GM19467 (cell line): ENCODE measurements around the gene SPRED2.

ENCODE experiments used
- ATAC-seq: cut with Tn5 transposase; IDR thresholded peaks from one replicate; pipeline ENCODE4 v1.9.1; 2021; ENCODE audit warnings: mild to moderate bottlenecking, moderate library complexity; ENCODE audit not compliant: unreplicated experiment

Gene SPRED2

DNA sequence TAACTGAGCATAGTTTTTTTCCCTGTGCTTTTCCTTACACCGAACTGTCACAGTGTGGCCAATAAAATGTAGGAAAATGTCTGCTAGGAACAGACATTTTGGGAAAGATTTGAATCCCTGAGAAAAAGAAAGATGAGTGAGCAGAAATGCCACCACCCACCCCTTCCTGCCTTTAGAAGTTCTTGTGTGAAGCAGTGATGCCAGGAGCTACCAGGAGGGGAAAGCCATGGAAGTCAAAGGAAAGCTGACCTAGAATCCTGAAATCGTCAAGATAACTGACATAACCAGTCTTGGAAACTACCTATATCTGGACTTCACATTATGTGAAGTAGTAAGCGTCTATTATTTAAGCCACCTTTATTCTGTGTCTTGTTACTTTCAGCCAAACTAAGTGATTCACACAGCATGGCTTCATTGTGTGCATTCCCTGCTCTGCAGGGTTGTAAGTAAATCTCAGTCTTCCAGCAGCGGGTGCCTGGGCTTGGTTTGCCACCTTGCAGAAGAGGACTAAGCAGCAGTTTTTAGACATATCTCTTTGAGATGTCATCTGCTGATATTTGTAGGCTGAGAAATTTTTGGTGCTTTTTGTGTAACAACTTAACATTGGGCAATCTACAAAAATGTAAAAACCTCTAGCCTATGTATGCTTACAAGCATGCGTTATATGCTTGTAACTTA, 11.2 kb upstream of the SPRED2 start:
- no peak for ATAC-seq

DNA sequence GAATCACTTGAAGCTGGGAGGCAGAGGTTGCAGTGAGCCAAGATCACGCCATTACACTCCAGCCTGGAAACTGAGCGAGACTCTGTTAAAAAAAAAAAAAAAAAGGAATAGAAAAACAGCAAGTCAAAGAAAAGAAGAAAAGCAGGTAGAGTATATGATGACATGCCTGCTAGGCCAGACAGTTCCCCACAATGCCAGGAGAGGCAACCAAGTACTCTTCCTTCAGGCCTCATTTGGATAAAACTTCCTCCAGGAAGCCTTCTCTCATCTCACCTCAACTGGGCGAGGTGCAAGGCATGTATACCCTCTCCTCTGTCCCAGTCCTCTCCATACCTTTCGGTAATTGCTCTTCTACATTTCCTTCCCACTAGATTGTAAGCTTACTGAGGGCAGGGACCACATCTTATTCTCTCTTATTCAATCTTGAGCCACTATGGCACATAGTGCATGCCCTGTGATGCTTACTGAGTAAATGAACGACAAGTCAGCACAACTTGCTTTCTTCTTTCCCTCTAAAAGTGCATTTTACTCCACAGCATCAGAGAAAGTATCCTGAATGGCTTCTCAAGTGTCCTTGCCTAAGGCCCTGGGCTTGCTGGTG, 10.1 kb upstream of the SPRED2 start:
- ATAC-seq: no peak

DNA sequence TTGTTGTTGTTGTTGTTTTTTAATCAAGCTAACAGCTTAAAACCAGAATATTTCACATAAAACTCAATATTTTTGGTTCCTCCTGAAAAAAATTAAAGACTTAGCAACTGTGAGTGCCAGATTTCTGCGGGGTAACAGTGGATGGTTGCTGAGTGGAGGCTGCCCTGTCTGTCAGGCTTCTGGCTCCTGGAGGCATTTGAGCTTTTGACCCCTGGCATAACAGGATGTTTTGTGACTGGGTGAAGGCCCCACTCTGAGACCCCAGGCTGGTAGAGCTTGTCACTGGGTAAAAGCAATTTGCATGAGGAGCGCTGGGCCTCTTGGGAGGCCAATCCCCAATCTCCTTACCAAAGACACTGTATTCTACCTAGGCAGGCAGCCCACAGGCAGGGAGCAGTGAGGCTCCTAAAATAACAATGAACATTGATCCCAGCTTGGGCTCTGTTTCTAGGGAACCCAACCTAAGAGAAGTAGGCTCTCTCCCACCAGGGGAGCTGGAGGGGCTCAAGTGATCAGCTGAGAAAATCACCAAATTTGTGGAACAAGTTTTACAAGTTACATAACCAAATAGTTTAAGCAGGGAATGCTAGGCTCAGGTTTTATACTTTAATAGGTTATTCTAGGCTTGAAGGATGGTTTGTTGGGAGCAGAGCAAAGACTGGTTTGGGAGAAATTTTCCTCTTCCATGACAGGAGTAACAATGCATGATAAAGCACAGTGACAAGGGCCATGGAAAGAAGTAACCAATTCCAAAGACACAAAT, 5.9 kb upstream of the SPRED2 start:
- ATAC-seq: no peak

DNA sequence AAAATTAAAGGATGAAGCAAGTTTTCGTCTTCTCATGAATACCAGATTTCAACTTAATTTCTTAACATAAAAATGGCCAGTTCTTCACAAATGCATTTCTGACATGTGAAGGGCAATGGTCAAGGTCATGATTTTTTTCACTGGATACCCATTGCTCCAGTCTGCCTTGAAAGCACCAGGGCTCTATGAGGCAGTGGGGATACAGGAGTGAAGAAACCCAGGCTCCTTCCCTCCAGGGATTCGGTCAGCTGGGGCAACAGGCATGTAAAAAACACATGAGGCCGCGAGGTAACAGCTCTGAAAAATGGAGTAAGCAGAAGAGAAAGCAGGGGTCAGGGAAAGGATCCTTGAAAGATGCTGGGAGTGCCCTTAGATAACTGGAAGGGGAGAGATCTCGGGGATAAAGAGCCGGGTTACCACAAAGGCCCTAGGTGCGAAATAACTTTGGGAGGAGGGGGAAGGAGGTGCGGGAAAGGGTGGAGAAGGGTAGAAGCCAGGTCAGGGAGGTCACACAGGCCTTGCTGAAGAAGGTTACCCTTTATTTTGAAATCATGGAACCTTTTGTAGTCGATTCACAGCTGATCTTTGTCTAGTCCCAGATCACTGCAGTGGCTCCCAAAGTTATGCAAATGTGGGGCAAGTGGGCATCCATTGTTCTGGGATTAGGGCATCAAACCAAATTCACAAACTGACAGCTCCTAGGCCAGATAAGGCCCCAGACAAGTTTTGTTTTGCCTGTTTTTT, 5.2 kb upstream of the SPRED2 start:
- no peak for ATAC-seq

DNA sequence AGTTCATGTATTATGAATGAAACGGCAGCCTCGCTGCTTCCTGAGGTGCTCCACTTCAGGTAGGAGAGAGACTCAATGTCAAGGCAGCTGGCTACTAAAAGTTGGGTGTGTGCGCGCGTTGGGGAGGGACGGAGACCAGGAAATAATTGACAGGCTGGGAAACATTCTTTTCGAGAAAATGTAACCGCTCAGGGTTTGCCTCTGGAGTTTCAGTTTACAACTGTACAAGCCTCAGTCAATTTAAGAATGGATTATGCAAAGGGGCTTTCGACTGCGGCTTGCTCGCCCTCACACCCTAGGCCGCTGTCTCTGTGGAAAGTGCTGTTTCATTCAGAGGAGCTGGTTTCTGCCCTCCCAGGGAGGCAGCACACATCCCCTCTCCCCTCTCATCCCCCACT, 4.4 kb upstream of the SPRED2 start:
- ATAC-seq: peak; percentile 68

DNA sequence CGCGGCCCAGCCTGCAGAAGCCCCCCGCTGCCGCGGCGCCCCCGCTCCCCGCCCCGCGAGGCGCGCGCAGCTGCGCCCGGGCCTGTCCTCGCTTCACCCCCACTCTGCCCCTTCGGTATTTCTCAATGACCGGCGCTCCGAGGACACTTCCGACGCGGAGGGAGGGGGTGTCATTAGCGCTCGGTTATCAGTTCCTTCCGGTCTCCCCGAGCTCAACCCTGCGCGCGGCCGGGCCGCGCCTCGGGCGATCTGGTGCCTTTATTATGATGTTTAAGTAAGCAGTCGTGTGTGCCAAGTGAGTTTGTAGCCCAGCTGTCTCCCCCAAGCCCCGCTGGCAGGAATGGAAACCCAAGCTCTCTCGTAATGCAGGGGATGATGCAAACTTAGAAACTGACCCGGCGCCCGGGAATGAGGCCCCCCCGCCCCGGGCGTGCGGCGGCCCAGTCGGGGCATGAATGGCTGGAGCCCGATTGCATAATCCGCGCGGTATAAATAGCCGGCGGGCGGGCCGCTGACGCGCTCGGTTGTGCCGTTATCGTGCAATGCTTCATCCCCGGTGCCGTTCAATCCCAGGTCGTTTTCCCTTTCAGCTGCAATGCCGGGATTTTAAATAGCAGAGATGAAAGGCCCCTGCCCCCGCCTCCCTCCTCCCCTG, 3.9 kb upstream of the SPRED2 start:
- peak; percentile 30 for ATAC-seq

DNA sequence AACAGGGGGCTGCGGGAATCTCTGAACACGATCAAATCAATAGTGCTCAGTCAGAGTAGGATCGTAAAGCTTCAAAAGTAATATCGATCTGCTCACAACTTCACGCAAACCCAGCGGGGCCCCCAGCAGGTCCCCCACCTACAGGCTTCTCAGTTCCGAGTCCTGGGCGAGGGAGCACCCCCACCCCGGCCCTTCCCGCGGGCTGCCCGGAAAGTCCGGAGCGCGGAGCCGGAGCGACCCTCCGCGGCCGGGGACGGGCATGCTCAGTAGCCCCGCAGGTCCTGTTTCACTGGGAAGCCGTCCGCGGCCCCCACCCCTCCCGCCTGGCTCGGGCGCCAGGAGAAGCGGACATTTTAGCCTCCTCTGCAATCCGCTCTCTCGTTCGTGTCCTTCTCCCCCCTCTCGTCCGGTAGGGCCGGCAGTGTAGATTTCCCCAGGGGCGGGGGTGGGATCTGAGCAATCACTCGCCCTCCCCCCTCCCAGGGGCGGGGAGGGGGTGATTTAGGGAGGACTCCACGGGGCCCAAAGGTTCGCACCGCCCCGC, 3.3 kb upstream of the SPRED2 start:
- peak; percentile 18 for ATAC-seq

DNA sequence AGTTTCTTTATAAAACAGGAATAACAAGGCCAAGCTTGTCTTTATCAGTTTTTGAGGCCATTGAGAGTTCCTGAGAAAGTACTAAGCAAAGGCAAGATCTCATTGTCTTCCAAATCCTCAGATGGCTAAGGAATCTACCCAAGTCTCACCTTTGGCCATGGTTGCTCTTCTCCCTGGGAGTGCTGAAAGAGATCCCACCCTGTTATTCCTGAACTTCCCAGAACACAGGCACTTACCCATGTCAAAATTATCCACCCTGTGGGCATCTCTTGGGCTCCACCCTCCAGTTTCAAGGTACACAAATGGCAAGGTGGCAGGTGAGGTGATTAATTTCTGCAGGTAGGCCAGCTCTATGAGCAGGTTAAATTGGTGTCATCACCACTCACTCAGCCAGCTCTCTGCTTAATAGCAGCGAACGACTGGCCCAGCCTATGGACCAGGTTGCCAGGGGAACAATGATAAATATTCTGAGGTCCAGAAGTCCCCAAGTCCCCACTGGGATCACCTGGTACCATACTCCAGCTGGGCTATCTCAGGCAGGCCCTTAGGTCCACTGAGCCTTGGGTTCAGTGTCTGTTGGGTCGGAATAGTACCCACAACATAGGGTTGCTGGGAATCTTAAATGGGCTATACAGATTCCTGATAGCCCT, 2.3 kb upstream of the SPRED2 start:
- no peak for ATAC-seq

DNA sequence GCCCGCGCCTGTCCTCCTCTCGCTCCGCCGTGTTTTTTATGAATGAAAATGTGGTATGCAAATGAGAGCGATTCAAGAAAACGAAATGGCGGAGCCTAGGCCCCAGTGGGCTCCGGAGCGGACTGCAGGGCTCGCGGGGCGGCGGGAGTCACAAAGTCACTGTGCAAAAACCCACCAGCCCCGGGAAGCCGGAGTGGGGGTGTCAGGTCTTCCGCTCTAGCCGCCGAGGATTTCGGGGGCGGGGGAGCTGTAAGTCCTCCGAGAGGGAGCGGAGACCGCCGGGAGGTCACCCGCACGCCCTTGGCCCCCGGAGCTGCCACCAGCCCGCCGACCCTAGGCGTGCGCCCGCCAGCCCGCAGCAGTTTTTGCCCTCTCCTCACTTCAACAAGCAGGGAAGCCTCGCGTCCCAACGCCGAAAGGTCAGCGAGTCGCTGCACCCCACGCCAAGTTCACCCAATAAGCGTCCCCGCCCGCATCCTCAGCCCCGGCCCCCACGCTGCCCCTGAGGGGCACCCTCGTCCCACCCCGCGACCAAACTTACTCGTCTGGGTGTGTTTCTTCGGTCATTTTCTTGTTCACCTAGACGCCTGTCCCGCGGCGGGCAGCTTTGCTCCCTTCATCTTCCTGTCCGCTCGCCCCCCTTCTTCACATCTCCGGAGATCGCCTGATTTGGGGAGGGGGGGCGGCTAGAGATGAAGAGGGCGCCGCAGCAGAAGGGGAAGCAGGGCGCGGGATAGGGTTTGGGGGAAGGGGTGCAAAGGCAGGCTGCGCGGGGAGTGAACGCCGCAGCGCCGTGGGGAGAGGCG, 775 bp downstream of the SPRED2 start:
- ATAC-seq: peak; percentile 35

DNA sequence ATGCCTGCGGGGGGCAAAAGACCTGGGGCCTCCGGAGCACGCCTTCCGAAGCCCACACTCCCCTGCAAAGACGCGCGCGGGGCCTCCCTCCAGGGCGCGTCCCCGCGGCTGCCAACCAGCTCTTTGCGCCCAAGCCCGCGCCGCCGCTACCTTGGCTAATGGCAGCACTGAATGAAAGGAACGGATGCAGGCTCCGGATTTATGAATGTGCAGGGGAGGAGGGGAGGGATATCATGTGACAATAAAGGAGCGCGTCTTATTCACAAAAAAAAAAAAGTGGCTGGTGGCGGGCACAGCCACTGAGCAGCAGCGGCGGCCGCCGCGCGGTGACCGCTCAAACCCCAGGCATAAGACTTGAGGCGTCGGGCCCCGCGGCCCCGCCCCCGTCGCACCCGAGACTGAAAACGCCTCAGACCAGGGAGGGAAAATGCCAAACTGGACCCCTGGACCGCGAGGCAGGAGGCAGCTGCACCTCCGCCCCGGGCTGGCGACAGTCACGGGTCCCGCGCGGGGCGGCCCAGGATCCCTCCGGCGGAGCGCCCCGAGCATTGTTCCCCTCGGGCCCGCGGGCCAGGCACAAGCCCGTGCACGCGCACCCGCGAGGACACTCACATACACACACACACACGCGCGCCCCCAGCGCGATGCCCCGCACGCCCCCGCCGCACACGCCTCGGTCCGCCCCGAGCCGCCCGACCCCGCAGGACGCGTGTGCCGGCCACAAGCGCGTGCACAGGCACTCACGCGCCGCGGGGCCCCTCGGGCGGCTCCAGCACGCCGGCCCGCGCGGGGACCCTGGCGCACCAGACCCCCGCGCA, 1.6 kb downstream of the SPRED2 start:
- peak; percentile 19 for ATAC-seq

DNA sequence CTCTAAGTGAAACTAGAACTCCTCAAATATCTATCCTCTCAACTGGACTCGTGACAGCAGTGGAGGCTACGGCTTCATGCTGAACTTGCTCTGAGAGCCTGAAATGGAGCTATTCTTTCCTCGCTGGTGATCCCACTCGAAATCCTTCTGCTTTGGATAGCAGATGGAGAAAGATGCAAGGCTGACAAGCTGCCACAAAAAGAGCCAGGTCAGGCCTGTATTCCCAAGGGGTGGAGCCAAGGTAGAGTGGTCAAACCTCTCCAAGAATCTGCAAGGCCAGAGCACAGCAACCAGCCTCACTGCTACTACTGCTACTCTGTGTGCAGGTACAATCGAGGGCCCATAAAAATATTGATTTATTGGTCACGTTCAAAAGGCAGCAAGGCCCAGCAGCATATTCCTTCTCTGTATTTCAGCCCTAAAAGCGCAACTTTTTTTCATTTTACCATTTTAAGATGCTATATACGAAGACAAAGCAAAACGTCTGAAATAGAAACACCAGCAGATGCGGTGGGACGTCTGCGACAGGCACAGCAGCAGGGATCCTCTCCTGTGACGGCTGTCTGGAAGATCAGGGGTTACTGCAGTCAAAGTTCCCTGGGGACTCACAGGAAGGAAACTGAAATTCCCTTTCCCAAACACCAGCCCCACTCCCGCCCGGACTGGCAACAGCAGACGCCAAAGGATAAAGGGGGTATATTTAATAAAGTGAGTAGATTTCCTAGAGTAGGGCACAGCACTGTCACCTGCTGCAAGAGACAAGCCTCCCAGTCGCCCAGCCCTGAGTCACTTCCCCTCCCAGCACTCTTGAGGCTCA, 2.4 kb downstream of the SPRED2 start:
- no peak for ATAC-seq

DNA sequence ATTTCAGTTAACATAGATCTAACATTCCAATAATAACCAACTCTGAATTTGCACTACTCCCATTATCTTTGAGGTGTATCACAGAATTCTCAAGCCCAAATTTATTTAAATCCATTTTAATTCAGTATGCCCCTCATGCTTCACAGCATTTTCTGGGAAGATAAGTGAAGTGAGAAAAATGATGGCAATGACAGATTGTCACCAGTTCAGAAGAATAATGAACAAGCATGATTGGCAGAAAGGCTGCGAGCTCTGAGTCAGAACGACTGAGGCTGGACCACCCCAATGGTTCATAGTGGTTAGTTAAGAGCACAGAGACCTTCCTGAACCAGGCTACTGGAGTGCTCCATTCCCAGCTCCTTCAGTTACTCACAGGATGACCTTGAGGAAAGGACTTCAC, 4.9 kb downstream of the SPRED2 start:
- ATAC-seq: no peak

DNA sequence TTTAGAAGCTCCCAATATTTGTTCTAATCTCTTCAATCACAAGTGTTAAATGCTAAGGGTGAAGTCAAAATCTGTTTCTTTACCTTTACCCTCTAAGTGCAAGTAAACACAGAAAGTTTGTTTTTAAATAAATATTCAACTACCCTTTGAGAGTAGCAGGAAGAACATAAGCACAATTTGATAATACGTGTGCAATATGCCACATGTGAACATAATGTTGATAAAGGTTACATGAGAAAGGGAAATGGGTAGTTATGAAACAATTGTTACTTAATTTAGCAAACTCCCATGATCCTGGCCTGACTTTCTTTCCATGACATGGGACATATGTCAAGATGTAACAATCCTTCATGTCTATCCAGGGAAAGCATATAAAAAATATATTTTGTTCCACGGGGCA, 7.1 kb downstream of the SPRED2 start:
- ATAC-seq: no peak

DNA sequence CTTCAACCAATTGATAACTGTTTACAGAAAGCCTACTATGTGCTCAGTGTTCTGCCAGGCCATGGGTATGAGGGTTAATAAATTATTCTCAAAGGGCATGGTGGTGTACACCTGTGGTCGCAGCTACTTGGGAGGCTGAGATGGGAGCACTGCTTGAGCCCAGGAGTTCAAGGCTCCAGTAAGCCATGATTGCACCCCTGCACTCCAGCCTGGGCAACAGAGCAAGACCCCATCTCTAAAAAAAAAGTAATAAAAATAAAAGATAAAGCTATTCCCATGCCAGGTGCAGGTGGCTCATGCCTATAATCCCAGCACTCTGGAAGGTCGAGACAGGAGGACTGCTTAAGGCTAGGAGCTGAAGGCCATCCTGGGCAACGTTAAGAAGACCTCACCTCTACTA, 8.0 kb downstream of the SPRED2 start:
- ATAC-seq: no peak

DNA sequence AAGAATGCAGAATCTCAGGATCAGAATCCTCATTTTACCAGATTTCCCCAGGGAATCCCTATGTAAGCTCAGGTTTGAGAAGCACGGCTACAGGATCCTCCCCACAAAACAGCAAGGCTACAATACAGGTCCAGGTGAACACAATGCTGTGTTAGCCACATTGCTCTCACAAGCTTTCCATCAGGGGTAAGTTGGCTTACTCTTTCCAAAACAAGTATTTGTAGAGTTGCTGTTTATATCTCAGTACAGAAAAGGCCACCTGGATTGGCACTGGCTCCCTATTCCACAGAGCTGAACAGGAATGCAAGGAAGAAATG, 11.0 kb downstream of the SPRED2 start:
- no peak for ATAC-seq

DNA sequence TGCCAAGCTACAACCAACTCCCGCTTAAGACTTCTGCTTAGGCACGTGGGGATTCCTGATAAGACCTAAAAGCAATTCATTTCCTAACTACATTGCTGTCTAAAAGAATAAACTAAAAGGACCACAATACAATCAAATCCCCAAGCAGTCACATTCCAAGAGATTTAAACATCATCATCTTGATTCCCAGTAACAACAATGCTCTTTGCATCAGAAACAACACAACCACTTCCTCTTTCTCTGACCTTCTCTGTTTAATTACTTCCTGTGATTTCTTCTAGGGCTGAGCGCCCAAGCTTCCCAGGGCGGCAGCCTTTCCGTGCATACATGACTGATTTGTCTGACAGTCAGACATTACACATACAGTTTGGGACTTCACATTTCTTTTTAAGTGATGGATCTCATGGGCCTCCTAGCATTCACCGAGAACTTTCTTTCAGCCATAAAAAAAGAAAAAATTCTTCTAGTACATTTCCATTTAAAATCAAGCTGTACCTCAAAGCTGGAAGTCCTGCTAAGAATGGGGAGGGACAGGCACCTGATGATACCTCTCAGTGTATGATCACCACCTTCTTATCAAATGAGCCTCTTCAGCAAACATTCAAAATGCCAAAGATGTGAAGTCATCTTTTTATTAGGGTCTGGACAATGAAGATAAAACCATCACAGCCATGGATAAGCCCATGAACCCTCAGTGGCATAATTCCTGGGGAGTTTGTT, 11.5 kb downstream of the SPRED2 start:
- ATAC-seq: peak; percentile 83

DNA sequence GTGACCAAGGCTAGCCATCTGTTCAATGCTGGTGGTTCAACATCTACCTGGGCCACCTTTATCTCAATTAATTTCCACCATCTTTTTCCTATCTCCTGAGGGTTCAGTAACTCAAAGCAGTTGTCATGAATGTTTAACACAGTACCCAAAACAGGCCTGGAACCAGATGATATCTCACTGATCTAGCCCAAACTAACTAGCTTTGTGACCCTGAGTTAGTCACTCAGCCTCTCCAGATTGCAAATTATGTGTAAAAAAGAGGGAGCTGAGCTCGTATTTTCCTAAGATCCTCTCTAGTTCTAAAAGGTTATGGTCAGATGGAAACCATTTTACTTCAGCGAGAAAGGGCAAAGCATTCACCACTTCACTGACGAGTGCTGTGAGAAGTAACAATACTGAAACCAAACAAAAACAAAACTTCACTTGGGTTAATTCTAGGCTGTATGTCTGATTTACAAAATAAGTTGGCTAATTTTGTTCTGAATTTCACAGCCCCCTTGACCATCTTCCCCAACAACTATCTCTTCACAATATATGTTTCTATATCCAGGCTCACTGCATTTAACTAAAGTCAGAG, 14.8 kb downstream of the SPRED2 start:
- ATAC-seq: no peak
